IMR-90 (cell line): ENCODE measurements around the gene TPH1. TPM values are rescaled to one million over a fixed set of nuclear protein-coding genes. Genes with fewer than 3 reads are reported as not detected.

ENCODE experiments used
- ATAC-seq: fragments of 200-7000 bp; cut with Tn5 transposase; 2 replicates; pipeline ENCODE4 v1.9.1; 2020; ENCODE audit warnings: low read depth, mild to moderate bottlenecking, moderate library complexity
- BruUV-seq: library from RNA; stranded (reverse); fragments of 400-500 nt; replicated peaks from 2 replicates; lab custom pipeline; 2021; lab: Mats Ljungman, UMichigan
- CTCF ChIA-PET: fragments of 300-600 bp; formaldehyde crosslinking; extraction: SDS; loops from one replicate; lab custom pipeline; 2021; ENCODE audit warnings: antibody characterized with exemption; lab: Yijun Ruan, JAX
- POLR2A ChIA-PET: fragments of 300-600 bp; sonication (Branson Sonifier 250); formaldehyde crosslinking; loops from one replicate; lab custom pipeline; 2022; ENCODE audit warnings: antibody characterized with exemption; ENCODE audit not compliant: unreplicated experiment; lab: Charles Lee
- DNase-seq: peaks from one replicate; pipeline ENCODE4 v3.0.0; 2013
- H2AFZ ChIP-seq: replicated peaks from 2 replicates; pipeline ENCODE3; 2013; ENCODE audit warnings: low read length, mild to moderate bottlenecking; ENCODE audit not compliant: poor library complexity
- H2AK5ac ChIP-seq: 2 replicates; pipeline ENCODE4 v1.6.1; 2013; ENCODE audit warnings: low read depth, low read length, inconsistent platforms
- H2AK9ac ChIP-seq: replicated peaks from 2 replicates; pipeline ENCODE3; 2013; ENCODE audit warnings: mild to moderate bottlenecking, low read depth, low read length, moderate library complexity; ENCODE audit not compliant: poor library complexity
- H2BK120ac ChIP-seq: 2 replicates; pipeline ENCODE4 v1.6.1; 2013; ENCODE audit warnings: low read depth, low read length, inconsistent platforms
- H2BK15ac ChIP-seq: 3 replicates; pipeline ENCODE4 v1.6.1; 2013; ENCODE audit warnings: low read depth, low read length, inconsistent platforms
- H2BK20ac ChIP-seq: 2 replicates; pipeline ENCODE4 v1.6.1; 2013; ENCODE audit warnings: low read depth, mild to moderate bottlenecking, inconsistent platforms, low read length, moderate library complexity
- H2BK5ac ChIP-seq: 2 replicates; pipeline ENCODE4 v1.6.1; 2013; ENCODE audit warnings: mild to moderate bottlenecking, low read depth, low read length, inconsistent platforms; ENCODE audit not compliant: poor library complexity, severe bottlenecking
- H3K14ac ChIP-seq: replicated peaks from 2 replicates; pipeline ENCODE4 v1.6.1; 2013; ENCODE audit warnings: low read depth, low read length, inconsistent platforms
- H3K18ac ChIP-seq: 2 replicates; pipeline ENCODE4 v1.6.1; 2013; ENCODE audit warnings: low read depth, low read length, control low read depth
- H3K23ac ChIP-seq: 2 replicates; pipeline ENCODE4 v1.6.1; 2013; ENCODE audit warnings: low read depth, low read length, inconsistent platforms
- H3K27ac ChIP-seq: 2 replicates; pipeline ENCODE4 v1.5.1; 2013; ENCODE audit warnings: mild to moderate bottlenecking, control low read depth, low read length; ENCODE audit not compliant: insufficient read depth
- H3K27me3 ChIP-seq: 2 replicates; pipeline ENCODE4 v1.6.1; 2013; ENCODE audit warnings: low read length; ENCODE audit not compliant: control insufficient read depth, insufficient read depth
- H3K36me3 ChIP-seq: 2 replicates; pipeline ENCODE4 v1.6.1; 2013; ENCODE audit warnings: low read length, mixed read lengths; ENCODE audit not compliant: control insufficient read depth, insufficient read depth
- H3K4ac ChIP-seq: 2 replicates; pipeline ENCODE4 v1.6.1; 2013; ENCODE audit warnings: low read depth, low read length, inconsistent platforms
- H3K4me1 ChIP-seq: 2 replicates; pipeline ENCODE4 v1.6.1; 2013; ENCODE audit warnings: low read length, mixed read lengths; ENCODE audit not compliant: control insufficient read depth, insufficient read depth
- H3K4me2 ChIP-seq: 2 replicates; pipeline ENCODE4 v1.6.1; 2013; ENCODE audit warnings: low read depth, mild to moderate bottlenecking, control low read depth, low read length, moderate library complexity
- H3K4me3 ChIP-seq: 2 replicates; pipeline ENCODE4 v1.5.1; 2013; ENCODE audit warnings: low read depth, mild to moderate bottlenecking, control low read depth, low read length, moderate library complexity; ENCODE audit not compliant: insufficient read depth
- H3K56ac ChIP-seq: 2 replicates; pipeline ENCODE4 v1.6.1; 2013; ENCODE audit warnings: low read length, inconsistent platforms; ENCODE audit not compliant: insufficient read depth; ENCODE audit errors: extremely low read depth
- H3K79me1 ChIP-seq, 2 experiments: 2 replicates each; pipeline ENCODE4 v1.6.1; 2013; ENCODE audit warnings: low read length in 2 of 2, inconsistent platforms in 1 of 2, low read depth in 1 of 2
- H3K9ac ChIP-seq: 2 replicates; pipeline ENCODE4 v1.6.1; 2013; ENCODE audit warnings: low read depth, low read length, control low read depth
- H3K9me1 ChIP-seq: 2 replicates; pipeline ENCODE4 v1.6.1; 2013; ENCODE audit warnings: low read length, inconsistent platforms; ENCODE audit not compliant: insufficient read depth
- H3K9me3 ChIP-seq: 2 replicates; pipeline ENCODE4 v1.6.1; 2013; ENCODE audit warnings: low read length; ENCODE audit not compliant: control insufficient read depth, insufficient read depth
- H4K20me1 ChIP-seq: 2 replicates; pipeline ENCODE4 v1.6.1; 2013; ENCODE audit warnings: low read length, inconsistent platforms; ENCODE audit not compliant: insufficient read depth
- H4K5ac ChIP-seq: 2 replicates; pipeline ENCODE4 v1.6.1; 2013; ENCODE audit warnings: mild to moderate bottlenecking, low read depth, low read length, control low read depth
- H4K8ac ChIP-seq, 2 experiments: 2 replicates each; pipeline ENCODE4 v1.6.1; 2013; ENCODE audit warnings: low read depth in 2 of 2, low read length in 2 of 2, control low read depth in 1 of 2, inconsistent platforms in 1 of 2
- H4K91ac ChIP-seq: 2 replicates; pipeline ENCODE4 v1.6.1; 2013; ENCODE audit warnings: low read depth, low read length, inconsistent platforms; ENCODE audit not compliant: insufficient read depth
- CHD1 ChIP-seq: IDR thresholded peaks from 2 replicates; pipeline ENCODE4 v1.6.1; 2012; ENCODE audit warnings: low read depth, low read length, improper control_type of control experiment
- FOS ChIP-seq: fragments of 150-350 bp; IDR thresholded peaks from 2 replicates; pipeline ENCODE4 v1.6.1; 2016; ENCODE audit warnings: low read depth, low read length
- RCOR1 ChIP-seq: IDR thresholded peaks from 2 replicates; pipeline ENCODE4 v1.6.1; 2012; ENCODE audit warnings: mild to moderate bottlenecking, low read length, improper control_type of control experiment; ENCODE audit not compliant: insufficient replicate concordance
- WGBS, 2 experiments: methylation state at CpG; one replicate each; pipeline versions ENCODE4 v1.1.5 to v1.1.7; 2013; ENCODE audit warnings: missing lambda C conversion rate in 2 of 2; ENCODE audit not compliant: insufficient read length in 1 of 2; ENCODE audit errors: extremely low coverage in 2 of 2; 5-methylcytosine and 5-hydroxymethylcytosine counted together
- dilution Hi-C: fragments of 300-500 bp; cut with HindIII; formaldehyde crosslinking; loops from one replicate; pipeline ENCODE4 v1.14.3; 2018; ENCODE audit warnings: low sequenced_read_pairs; ENCODE audit not compliant: unreplicated experiment
- in situ Hi-C: fragments of 300-500 bp; cut with MboI; formaldehyde crosslinking; loops from 3 replicates; pipeline ENCODE4 v1.14.3; 2019; ENCODE audit warnings: low sequenced_read_pairs, inconsistent platforms, mixed read lengths
- intact Hi-C: fragments of 100-400 bp; cut with micrococcal nuclease; formaldehyde crosslinking; loops from 2 replicates; pipeline ENCODE4 v1.10.0; 2022
- polyA plus RNA-seq, 3 experiments: library from polyadenylated mRNA; depleted of rRNA; stranded (reverse); fragments of >200 nt; gene quantifications; 2 replicates each; pipeline ENCODE4 v1.2.3, GENCODE V29; 2012; ENCODE audit warnings: low replicate concordance in 1 of 3
- total RNA-seq: library from RNA; depleted of rRNA; stranded (reverse); fragments of >200 nt; gene quantifications from 2 replicates; pipeline ENCODE4 v1.2.3, GENCODE V29; 2012
- TF ChIP-seq, protein P1 (sequence below): fragments of 150-350 bp; IDR thresholded peaks from 2 replicates; pipeline ENCODE4 v1.6.1; 2017; ENCODE audit warnings: mild to moderate bottlenecking, antibody characterized with exemption, low read length, low read depth

The TPH1 gene
- total and polyA plus RNA-seq, 2 of the 4 experiments (the other 2 are of a cell fraction) = under 0.01 to 0.07 TPM

DNA sequence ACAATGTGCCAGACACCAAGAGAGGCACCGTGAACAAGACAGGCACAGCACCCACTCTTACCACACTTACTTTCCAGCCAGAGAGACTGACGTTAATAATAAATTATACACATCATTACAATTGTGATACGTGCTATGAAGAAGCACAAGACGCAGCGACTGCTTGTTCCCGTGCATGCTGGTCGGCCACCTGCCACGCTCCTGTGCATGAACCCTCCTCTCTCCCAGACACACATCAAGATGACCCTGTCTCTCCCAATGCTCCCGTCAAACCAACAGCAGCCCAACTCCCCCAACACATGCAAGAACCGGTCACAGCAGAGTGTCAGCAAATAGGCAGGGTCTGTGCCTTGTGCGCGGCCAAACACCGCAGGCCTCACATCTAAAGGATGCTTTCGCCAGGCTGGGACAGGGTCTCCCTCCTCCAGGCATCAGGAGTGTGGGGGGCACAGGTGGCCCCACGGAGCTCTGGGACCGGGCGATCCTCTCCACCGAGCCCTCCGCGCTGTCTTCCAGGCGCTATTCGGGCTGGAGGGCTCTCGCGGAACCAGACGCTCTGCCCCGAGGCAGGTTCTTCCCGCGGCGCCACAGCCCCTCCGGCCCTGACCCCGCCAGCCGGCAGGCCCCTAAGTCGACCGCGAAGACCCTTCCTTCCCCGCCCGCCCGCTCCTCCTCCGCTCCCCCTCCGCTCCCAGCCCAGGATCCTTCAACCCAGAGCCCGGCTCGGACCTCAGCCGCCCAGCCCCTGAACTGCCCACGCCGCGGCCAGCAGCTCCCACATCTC is 33.8 kb downstream of the TPH1 start:
- H3K9me1 ChIP-seq = 0 out of 2 replicates have a peak, but pooled peaks cover 6% of the 10 kb centered on the region
- no peak overlapping the region for H3K18ac ChIP-seq
- H2BK15ac ChIP-seq = no peak overlapping the region
- H4K91ac ChIP-seq = no peak overlapping the region
- H4K20me1 ChIP-seq = no peaks in the 10 kb centered on the region
- peaks cover 5 to 11% of the 10 kb centered on the region in 2 experiments; a peak in 3 of 4 replicates for H3K79me1 ChIP-seq
- H2BK5ac ChIP-seq = no peak overlapping the region
- 6% methylated on average over 6 of the region's 46 CpGs; no CpG with 5 or more reads in 1 of the 2 experiments for WGBS, 2 experiments
- peak overlapping the region; percentile 92 for H3K4me3 ChIP-seq
- peak overlapping the region; percentile 80 for H3K14ac ChIP-seq
- CTCF ChIA-PET = interaction anchor here (0.6 kb wide), 1 partner anchor 29 kb away, joined by 5 read pairs; no protein-coding TSS in a partner anchor
- peak overlapping the region; percentile 27; the same call in 1 of the 2 replicates for H3K4ac ChIP-seq
- intact Hi-C loops (loop anchor here (5.0 kb wide), 1 partner anchor 95 kb away; the partner anchor contains the start of gene SAAL1), in situ Hi-C loops (no loop called here), dilution Hi-C loops (no loop called here)
- H2AK9ac ChIP-seq = peak overlapping the region; percentile 70
- DNase-seq (peak; percentile 13), ATAC-seq (peak; percentile 11)
- peak overlapping the region; percentile 66 for H3K9ac ChIP-seq
- H2AFZ ChIP-seq = peak overlapping the region; percentile 97
- peak overlapping the region; percentile 4; the same call in 1 of the 2 replicates for H4K5ac ChIP-seq
- H3K23ac ChIP-seq = peak overlapping the region; percentile 77
- POLR2A ChIA-PET = no interaction called here
- no peaks in the 10 kb centered on the region for H3K36me3 ChIP-seq
- no peaks in the 10 kb centered on the region for H3K9me3 ChIP-seq
- no peak overlapping the region for H3K56ac ChIP-seq
- BruUV-seq = no TSS peak
- H3K27me3 ChIP-seq = peaks cover 4% of the 10 kb centered on the region; the same call in 1 of the 2 replicates
- H2AK5ac ChIP-seq = no peak overlapping the region
- no peak overlapping the region for H2BK20ac ChIP-seq
- H3K4me1 ChIP-seq = peaks cover 4% of the 10 kb centered on the region
- peak overlapping the region in 1 of 2 experiments; percentile 48; a peak in 1 of 4 replicates for H4K8ac ChIP-seq
- peak overlapping the region; percentile 98 for H3K4me2 ChIP-seq
- H2BK120ac ChIP-seq = no peak overlapping the region
- TF ChIP-seq CHD1 (no peak), FOS (no peak), RCOR1 (no peak)
- TF ChIP-seq, protein P1, sequence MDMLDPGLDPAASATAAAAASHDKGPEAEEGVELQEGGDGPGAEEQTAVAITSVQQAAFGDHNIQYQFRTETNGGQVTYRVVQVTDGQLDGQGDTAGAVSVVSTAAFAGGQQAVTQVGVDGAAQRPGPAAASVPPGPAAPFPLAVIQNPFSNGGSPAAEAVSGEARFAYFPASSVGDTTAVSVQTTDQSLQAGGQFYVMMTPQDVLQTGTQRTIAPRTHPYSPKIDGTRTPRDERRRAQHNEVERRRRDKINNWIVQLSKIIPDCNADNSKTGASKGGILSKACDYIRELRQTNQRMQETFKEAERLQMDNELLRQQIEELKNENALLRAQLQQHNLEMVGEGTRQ = no peak
- H3K27ac ChIP-seq = peak overlapping the region; percentile 14; the same call in 1 of the 2 replicates
